Stimulated activated CD4-positive, alpha-beta T cell treated with anti-CD3 and anti-CD28 coated beads, Interleukin-15, amount 100 ng/mL, for 1 hour (primary cell): Measurements from ENCODE around the gene TMED10.
"Not testable (repeated sequence)": the region's sequence is repeated elsewhere in the genome, so short reads cannot be mapped to it uniquely, and the experiment has no call there.

Experiments
- DNase-seq, 2 donors: peaks; one replicate each; pipeline ENCODE4 v3.0.0-alpha.2; 2020; ENCODE audit warnings: low read depth in 1 of 2, low spot score in 1 of 2

The TMED10 gene

DNA sequence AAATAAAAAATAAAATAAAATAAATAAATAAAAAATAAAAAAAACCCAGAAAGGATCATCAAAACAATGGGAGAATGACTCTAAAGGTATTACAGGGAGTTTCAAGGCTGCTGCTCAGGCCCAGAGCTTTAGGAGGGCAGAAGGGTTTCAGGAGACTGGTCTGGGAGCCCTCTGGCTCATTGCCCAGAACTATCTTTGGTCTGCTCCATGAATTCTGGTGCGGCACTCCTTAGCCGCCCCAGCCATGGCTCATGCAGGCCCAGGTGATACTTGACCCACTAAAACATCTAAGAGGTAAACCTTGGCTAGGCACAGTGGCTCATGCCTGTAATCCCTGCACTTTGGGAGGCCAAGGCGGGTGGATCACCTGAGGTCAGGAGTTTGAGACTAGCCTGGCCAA lies 14.7 kb upstream of the TMED10 start:
- no peak for DNase-seq

DNA sequence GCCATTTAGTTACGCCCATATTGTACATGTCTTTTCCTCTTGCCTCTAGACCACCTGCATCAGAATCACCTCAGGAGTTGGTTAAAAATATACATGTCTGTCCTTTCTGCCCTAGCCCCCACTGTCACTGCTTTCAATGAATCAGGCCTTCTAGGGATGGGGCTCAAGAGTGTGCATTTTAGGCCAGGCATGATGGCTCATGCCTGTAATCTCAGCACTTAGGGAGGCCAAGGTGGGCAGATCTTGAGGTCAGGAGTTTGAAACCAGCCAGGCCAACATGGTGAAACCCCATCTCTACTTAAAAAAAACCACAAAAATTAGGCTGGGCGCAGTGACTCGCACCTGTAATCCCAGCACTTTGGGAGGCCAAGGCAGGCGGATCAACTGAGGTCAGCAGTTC lies 13.6 kb upstream of the TMED10 start:
- DNase-seq: no peak

DNA sequence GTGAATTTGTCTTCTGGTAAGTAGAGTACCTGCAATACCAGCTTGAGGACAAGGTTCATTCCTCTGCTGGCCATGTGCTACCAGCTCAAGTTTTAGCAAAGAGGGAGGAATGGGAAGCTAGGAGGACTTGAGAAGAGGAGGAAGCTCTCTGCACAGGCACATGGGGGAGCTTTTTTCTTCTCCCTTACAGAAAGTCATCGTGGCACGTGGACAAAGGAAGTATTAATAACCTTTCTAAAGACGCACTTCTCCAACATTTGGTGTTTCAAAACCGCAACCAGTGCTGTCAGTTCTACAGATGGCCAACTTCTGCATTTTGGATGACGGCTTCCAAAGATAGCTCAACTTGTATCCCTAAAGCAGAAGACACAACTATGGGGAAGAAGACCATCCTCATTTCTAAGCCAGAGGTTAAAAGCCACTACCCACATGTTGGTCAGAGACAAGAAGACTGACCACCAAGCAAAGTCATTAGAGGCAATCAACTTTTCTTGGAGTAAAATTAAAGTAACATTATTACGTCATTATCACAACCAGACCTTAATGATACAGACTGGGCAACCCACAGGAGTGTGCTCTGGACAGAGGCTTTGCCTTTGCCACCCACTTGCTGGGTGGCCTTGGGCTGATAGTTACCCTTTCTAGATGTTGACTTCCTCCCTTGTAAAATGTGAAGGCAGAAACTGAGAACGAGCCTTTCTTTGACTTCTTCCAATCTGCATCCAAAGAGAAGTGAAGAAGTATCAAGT lies 12.3 kb upstream of the TMED10 start:
- no peak for DNase-seq

DNA sequence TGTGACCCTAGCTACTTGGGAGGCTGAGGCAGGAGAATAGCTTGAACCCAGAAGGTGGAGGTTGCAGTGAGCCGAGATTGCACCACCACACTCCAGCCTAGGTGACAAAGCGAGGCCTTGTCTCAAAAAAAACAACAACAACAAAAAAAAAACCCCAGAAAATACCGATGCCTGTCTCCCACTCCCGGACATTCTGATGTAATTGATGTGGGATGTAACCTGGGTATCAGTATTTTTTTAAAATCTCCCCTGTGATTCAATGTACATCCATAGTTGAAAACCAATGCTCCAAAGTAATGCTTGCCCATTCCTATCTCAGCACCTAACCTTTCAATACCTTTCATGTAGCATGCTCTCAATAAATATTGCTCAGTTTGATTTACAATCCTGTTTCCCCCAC lies 11.7 kb upstream of the TMED10 start:
- no peak for DNase-seq

DNA sequence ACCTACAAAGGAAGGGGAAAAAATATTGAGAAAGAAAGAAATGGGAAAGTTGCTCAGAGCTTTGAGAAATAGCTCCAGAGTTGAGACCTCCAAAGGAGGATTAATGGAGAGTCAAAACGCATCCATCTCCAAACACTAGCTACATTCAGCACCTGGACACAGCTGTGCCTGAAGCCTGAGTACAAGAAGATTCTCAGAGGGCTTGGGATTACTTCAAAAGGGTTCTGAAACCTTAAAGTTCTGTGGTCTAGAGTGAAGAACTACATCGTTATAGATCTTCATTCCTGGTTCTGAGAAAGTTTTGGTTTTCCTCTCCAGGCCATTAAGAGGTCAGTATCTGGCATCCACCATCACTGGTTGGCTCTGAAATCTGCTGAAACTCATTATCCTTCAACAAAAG lies 10.5 kb upstream of the TMED10 start:
- DNase-seq: no peak

DNA sequence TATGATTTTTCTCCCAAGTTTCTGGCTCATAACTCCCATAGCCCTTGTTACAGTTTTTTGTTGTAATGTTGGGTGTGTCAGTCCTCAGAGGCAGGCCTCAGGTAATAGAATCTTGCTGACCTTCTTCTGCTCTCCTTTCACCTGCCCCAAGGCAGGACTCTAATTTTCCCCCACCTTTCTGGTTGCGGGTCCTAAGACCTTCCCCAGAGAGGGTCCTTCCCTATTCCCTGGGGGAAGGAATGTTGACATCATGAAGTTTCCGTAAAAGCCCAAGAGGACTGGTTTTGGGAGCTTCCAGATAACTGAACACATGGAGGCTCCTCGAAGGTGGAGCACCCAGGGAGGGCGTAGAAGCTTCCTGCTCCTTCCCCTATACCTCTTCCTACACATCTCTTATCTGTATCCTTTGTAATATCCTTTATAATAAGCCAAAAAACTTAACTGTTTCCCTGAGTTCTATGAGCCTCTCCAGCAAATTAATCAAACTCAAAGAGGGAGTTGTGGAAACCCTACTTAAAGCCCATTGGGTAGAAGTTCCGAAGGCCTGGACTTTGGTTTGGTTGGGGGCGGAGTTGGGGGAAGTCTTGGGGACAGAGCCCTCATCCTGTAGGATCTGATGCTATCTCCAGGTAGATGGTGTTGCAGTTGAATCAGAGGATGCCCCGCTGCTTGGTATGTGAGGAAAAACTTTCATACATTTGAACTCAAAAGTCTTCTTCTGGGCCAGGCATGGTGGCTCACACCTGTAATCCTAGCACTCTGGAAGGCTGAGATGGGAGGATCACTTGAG lies 9.0 kb upstream of the TMED10 start:
- no peak for DNase-seq

DNA sequence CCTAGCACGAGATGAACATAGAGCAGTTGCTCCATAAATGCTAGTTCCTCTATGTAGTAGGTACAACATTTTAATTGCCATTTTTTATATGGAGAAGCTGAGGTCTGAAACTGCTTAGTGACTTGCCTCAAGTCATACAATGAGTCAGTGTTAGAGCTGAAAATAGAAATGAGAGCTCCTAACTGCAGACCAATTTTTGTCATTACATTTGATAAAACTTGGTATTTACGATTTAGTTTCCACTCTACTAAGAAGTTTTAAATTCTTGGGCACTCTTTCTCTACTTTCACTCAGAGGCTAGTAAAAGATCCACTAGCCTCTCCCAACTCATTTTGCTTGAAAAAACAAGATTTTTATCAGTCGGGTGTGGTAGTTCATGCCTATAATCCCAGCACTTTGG lies 8.1 kb upstream of the TMED10 start:
- DNase-seq: no peak

DNA sequence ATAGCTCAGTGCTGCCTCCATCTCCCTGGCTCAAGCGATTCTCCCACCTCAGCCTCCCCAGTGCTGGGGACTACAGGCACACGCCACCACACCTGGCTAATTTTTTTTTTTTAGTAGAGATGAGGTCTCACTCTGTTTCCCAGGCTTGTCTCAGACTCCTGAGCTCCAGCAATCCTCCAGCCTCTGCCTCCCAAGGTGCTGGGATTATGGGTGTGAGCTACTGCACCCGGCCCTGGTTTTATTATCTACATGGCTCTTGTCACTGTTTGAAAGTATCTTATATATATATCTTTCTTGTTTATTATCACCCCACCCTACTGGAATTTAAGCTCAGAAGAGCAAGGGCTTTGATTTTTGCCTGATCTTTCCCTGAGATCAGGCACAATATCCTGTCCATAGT lies 7.6 kb upstream of the TMED10 start:
- DNase-seq: no peak

DNA sequence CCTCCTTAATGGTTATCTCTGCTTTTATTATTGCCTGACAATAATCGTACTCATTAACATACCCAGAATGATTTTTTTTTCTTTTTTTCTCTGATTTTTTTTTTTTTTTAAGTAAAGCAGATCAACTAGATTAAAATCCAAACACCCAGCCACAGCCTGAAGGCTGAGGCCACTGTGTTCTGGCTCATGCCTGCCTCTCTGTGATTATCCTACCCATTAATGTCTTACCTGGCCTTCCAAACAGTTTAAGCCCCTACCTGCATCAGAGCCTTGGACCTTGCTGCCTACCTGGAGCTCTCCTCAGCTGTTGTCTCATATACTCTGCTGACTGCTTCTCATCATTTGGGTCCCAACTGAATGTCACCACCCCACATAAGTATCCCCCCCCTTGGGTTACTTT lies 6.8 kb upstream of the TMED10 start:
- DNase-seq: no peak

DNA sequence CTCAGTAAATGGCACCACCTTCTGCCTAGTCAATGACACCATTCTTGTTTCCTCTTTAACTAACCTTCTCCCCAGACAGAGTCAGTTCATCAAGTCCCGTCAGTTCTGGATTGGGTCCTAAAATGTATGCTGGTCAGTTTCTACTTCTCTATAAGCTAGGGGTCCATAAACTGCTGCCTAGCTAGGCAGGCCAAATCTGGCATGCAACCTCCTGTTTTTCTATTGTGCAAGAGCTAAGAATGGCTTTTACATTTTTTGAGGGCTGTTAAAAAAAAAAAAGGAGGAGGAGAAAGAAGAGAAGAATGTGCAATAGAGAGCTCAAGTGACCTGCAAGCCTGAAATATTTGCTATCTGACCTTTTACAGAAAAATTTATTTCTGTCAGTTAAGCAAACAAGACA lies 6.4 kb upstream of the TMED10 start:
- no peak for DNase-seq

DNA sequence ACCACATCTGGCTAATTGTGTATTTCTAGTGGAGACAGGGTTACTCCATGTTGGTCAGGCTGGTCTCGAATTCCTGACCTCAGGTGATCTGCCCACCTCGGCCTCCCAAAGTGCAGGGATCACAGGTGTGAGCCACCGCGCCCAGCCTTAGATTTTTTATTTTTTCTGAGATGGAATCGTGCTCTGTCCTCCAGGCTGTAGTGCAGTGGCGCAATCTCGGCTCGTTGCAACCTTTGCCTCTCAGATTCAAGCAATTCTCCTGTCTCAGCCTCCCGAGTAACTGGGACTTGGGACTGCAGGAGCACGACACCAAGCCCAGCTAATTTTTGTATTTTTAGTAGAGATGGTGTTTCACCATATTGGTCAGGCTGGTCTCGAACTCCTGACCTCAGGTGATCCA lies 5.8 kb upstream of the TMED10 start:
- DNase-seq: not testable (repeated sequence)

DNA sequence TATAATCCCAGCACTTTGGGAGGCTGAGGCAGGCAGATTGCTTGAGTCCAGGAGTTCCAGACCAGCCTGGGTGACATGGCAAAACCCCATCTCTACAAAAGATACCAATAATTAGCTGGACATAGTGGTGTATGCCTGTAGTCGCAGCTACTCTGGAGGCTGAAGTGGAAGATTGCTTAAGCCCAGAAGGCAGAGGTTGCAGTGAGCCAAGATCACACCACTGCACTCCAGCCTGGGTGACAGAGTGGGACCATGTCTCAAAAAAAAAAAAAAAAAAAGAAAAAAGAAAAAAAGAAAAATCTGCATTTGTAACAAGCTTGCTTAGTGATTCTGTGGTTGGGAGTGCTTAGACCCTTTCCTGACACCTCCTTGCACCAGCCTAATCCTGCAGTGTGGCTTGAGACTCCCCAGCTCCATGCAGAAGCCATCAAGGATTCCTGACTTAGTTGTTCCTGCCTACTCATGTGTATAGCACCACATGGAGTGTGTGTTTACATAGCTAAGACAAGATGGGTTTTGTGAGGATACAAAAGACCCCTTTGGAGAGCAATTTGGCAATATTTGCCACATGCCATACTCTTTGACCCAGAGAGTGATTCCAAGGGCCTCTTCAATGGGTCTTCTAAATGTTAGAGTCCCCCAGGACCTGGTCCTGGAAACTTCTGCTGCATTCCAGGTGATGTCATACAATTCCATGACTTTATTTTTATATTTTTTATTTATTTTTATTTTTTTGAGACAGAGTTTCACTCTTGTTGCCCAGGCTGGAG lies 5.1 kb upstream of the TMED10 start:
- no peak for DNase-seq

DNA sequence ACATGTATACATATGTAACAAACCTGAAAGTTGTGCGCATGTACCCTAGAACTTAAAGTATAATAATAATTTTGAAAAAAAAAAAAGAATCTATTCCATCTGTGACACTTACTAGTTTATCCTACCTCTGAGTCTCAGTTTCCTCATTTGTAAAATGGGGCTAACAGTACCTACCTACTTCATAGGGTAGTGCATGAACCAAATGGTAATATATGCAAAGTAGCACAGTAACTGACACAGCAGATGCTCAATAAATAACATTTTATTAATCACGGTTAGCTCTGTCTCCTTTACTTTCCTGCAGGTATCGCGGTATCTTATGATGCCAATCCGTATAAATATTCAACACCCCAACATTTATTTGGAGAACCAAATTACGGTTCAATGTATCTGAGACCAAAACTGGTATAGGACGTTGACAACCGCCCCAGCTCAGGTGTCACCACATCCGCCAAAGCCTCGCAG lies 703 bp downstream of the TMED10 start:
- no peak for DNase-seq

DNA sequence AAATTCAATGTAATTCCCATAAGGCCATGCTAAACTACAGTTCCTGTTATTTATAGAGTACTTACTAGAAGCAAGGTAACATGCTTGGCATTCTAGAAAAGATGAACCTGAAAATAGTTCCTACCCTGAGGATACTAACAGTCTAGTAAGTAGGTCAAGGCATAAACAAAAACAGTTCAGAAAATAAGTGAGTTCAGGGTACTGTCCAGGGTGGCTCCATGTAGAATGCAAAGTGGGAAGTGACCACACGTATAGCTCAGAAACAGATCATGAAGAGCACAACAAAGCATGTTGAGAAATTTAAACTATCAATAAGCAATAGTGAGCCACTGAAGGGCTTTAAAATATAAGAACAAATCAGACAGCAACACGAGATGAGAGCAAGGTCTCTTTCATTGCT lies 2.3 kb downstream of the TMED10 start:
- no peak for DNase-seq

DNA sequence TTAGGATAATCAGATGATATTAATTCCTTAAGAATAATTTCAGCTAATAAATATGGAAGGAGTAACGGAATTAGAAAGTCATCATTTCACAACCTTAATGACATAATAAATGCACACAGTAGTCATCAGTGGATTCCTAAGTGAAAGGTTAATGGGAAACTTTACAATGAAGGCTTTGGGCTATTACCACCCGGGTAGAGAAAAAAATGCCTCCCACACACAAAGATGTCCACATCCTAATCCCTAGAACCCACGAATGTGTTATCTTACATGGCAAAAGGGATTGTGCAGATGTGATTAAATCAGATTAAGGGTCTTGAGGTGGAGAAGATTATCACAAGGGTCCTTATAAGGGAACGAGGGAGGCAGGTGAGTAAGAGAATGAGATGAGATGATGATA lies 5.6 kb downstream of the TMED10 start:
- no peak for DNase-seq

DNA sequence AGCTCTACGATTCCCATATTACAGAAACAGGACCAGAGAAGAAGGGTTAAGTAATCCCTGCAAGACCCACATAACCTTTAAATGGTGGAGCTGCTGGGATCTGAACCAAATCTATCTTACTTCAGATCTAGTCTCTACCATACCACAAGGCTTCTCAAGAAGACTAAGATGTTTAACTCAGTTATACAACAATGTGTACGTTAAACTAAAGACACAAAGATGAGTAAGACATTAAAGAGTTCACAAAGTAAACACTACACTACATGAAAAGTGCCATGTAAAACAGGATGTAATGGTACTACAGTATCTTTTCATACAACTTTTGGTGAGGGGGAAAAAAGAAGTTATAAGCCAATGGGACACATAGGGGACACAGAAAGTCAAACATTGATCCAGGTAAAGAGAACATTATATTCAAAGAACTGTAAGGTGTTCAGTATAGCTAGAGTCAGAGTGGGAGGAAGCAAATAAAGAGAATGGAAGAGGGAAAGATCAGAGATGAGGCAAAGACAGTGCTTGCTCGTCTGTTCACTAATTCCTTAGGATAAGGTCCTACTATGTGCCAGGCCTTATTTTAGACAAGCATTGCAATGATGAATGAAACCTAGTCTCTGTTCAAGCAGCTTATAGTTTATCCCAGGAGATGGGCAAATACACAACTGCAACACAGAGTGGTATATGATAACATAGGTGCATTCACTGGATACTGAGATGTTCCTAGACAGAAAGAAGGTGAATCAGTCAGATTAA lies 7.7 kb downstream of the TMED10 start:
- DNase-seq: no peak

DNA sequence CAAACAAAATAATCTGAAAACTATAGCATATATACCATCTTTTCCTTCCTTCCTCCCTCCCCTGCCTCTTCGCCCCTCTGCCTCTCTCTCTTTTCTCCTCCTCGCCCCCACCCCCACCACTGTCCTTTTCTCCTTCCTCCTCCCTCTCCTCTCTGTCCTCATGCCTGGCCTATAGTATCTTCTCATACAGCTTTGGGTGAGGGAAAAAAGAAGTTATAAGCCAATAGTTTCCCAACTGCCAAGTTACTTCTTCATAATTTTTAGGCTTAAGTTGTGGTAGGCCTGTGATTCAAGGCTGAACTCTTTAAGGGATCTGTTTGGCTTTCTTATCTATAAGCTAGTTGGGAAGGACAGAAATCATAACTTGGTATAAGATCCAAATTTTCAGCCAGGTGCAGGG lies 9.1 kb downstream of the TMED10 start:
- DNase-seq: no peak

DNA sequence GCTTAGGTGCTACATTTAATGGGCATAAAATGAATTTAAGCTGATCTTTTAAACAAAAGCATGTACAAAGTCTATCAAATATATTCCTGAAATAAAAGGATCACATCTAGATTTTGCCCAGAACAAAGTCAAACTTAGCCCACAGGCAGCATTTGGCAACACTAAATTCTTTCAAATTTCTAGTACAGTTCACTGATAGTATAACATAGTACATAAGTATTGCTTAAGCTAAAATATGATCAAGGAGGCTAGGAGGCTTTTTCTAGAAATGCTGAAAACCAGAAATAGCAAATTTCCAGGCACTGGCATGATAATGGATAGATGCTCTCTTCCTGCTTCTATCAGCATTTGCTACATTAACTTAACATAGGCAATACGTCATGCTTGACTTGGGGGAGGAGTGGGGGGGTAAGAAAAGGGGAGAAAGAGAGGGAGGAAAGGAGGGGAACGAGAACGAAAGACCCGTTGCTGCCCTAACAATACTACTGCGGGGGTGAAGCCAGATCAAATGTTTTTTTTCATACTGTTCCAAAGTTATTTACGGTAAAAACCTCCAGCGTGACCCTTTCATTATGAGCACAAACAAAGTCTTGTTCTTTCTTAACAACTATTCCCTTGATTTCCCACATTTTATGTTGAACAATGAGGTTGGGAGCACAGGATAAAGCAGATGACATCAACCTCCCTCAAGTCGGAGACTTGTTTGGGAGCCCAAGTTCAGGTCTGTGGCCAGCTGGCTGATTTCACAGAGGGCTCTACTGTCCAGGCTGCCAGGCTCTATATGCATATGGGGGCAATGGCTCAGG lies 10.6 kb downstream of the TMED10 start:
- no peak for DNase-seq

DNA sequence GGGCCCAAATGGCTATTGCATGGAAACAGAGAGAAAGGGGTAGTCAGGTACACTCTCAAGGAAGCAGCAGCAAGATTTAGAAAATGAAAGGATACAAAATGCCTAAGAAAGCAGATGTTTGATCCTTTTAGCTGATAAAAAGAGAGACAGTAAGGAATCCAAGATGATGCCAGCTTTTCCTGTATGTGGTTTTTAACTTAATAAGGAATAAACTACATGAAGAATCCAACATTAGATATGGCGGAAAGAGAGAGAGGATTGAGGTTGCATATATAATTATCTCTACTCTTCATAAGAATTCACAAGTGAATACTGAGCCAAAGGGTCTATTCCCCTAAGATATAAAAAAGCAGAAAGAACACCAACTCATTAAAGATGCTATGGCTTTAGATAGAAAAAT lies 11.6 kb downstream of the TMED10 start:
- no peak for DNase-seq

DNA sequence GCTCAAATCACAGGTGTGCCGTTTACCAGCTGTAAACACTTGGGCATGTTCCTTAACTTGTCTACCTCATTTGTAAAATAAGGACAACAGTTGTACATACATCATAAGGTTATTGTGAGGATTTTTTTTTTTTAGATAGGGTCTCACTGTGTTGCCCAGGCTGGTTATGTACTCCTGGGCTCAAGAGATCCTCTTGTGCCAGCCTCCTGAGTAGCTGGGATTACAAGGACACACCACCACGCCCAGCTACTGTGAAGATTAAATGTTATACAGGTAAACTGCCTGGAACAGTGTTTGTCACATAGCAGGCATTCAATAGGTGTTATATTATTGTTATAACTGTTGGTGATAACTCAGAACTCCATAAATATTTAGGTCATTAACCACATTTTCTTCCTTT lies 12.7 kb downstream of the TMED10 start:
- DNase-seq: no peak
